GM23338 (cell line): Measurements from ENCODE around the gene XRRA1. TPM values are rescaled to one million over a fixed set of nuclear protein-coding genes. Genes with fewer than 3 reads are reported as not detected.

Source experiments
- ATAC-seq: fragments of 200-7000 bp; cut with Tn5 transposase; 3 replicates; pipeline ENCODE4 v1.9.1; 2020
- DNase-seq: peaks from one replicate; pipeline ENCODE4 v3.0.0-alpha.2; 2015; ENCODE audit warnings: low spot score
- H2AFZ ChIP-seq: fragments of 200-600 bp; sonication (generic); 2 replicates; pipeline ENCODE4 v1.8.0; 2016; ENCODE audit warnings: antibody characterized with exemption, mild to moderate bottlenecking, moderate library complexity
- H3F3A ChIP-seq: fragments of 200-600 bp; sonication (generic); replicated peaks from 2 replicates; pipeline ENCODE4 v1.8.0; 2017; ENCODE audit warnings: antibody characterized with exemption, mixed run types, low read depth
- H3K27ac ChIP-seq: fragments of 200-600 bp; sonication (generic); 2 replicates; pipeline ENCODE4 v1.6.1; 2016; ENCODE audit warnings: low read depth
- H3K27me3 ChIP-seq: fragments of 200-600 bp; sonication (generic); 2 replicates; pipeline ENCODE4 v1.8.0; 2016; ENCODE audit warnings: mild to moderate bottlenecking, mixed run types, moderate library complexity; ENCODE audit not compliant: insufficient read depth
- H3K36me3 ChIP-seq: fragments of 200-600 bp; sonication (generic); 2 replicates; pipeline ENCODE4 v1.8.0; 2016; ENCODE audit warnings: mild to moderate bottlenecking; ENCODE audit not compliant: insufficient read depth
- H3K4me1 ChIP-seq: fragments of 200-600 bp; sonication (generic); 2 replicates; pipeline ENCODE4 v1.8.0; 2016; ENCODE audit warnings: mild to moderate bottlenecking, moderate library complexity; ENCODE audit not compliant: insufficient read depth
- H3K4me2 ChIP-seq: fragments of 200-600 bp; sonication (generic); 2 replicates; pipeline ENCODE4 v1.7.1; 2017; ENCODE audit warnings: mixed run types
- H3K4me3 ChIP-seq: fragments of 200-600 bp; sonication (generic); 2 replicates; pipeline ENCODE4 v1.6.1; 2016; ENCODE audit warnings: mixed run types
- H3K79me2 ChIP-seq: fragments of 200-600 bp; sonication (generic); replicated peaks from 2 replicates; pipeline ENCODE4 v1.8.0; 2017; ENCODE audit warnings: mild to moderate bottlenecking; ENCODE audit not compliant: insufficient read depth
- H3K9me2 ChIP-seq: fragments of 200-600 bp; sonication (generic); 2 replicates; pipeline ENCODE4 v1.8.0; 2017; ENCODE audit not compliant: insufficient read depth
- H4K20me1 ChIP-seq: fragments of 200-600 bp; sonication (generic); replicated peaks from 2 replicates; pipeline ENCODE4 v1.8.0; 2017; ENCODE audit warnings: mild to moderate bottlenecking; ENCODE audit not compliant: insufficient read depth
- H3K27ac Mint-ChIP-seq: 2 replicates; pipeline ENCODE4 v1.8.0; 2020; ENCODE audit warnings: inconsistent platforms, mild to moderate bottlenecking, moderate library complexity, mixed read lengths
- H3K27me3 Mint-ChIP-seq: 3 replicates; pipeline ENCODE4 v1.8.0; 2022; ENCODE audit warnings: low read depth, mild to moderate bottlenecking, moderate library complexity, mixed read lengths, inconsistent platforms; ENCODE audit not compliant: insufficient read depth, poor library complexity
- H3K36me3 Mint-ChIP-seq: 3 replicates; pipeline ENCODE4 v1.8.0; 2021; ENCODE audit warnings: low read depth, mild to moderate bottlenecking, inconsistent platforms, moderate library complexity, mixed read lengths
- H3K4me1 Mint-ChIP-seq: 3 replicates; pipeline ENCODE4 v1.8.0; 2020; ENCODE audit warnings: mild to moderate bottlenecking, inconsistent platforms, mixed read lengths
- H3K4me3 Mint-ChIP-seq: 3 replicates; pipeline ENCODE4 v1.8.0; 2021; ENCODE audit warnings: moderate library complexity, mild to moderate bottlenecking, inconsistent platforms, mixed read lengths
- H3K9me3 Mint-ChIP-seq: 3 replicates; pipeline ENCODE4 v1.8.0; 2020; ENCODE audit warnings: moderate library complexity, mild to moderate bottlenecking, inconsistent platforms, mixed read lengths
- CTCF ChIP-seq, 2 experiments: fragments of 200-600 bp in 1 of 2; sonication (generic) in 1 of 2; conservative IDR thresholded peaks; 2 replicates each; pipeline versions ENCODE4 v1.5.1 to v1.6.1; 2016 to 2017; ENCODE audit warnings: antibody characterized with exemption in 2 of 2, low read depth in 2 of 2, mild to moderate bottlenecking in 2 of 2, moderate library complexity in 1 of 2
- ETS1 ChIP-seq: IDR thresholded peaks from 2 replicates; pipeline ENCODE4 v1.6.1; 2016; ENCODE audit warnings: antibody characterized with exemption
- EZH2 ChIP-seq: fragments of 200-600 bp; sonication (generic); IDR thresholded peaks from one replicate; pipeline ENCODE4 v1.8.0; 2017; ENCODE audit warnings: antibody characterized with exemption, mild to moderate bottlenecking, low read depth; ENCODE audit not compliant: unreplicated experiment
- EZH2phosphoT487 ChIP-seq: fragments of 200-600 bp; sonication (generic); IDR thresholded peaks from one replicate; pipeline ENCODE4 v1.8.1; 2018; ENCODE audit warnings: antibody characterized with exemption; ENCODE audit not compliant: unreplicated experiment
- JUNB ChIP-seq: IDR thresholded peaks from one replicate; pipeline ENCODE4 v1.6.1; 2016; ENCODE audit warnings: antibody characterized with exemption; ENCODE audit not compliant: unreplicated experiment
- NANOG ChIP-seq: IDR thresholded peaks from 2 replicates; pipeline ENCODE4 v1.6.1; 2016; ENCODE audit warnings: antibody characterized with exemption, borderline replicate concordance
- POLR2AphosphoS5 ChIP-seq: IDR thresholded peaks from 2 replicates; pipeline ENCODE4 v1.6.1; 2016; ENCODE audit warnings: antibody characterized with exemption, low read depth
- REST ChIP-seq: IDR thresholded peaks from one replicate; pipeline ENCODE4 v1.6.1; 2018; ENCODE audit warnings: antibody characterized with exemption; ENCODE audit not compliant: unreplicated experiment
- STAT1 ChIP-seq: IDR thresholded peaks from one replicate; pipeline ENCODE4 v1.6.1; 2016; ENCODE audit warnings: antibody characterized with exemption; ENCODE audit not compliant: unreplicated experiment
- ZNF114 ChIP-seq: fragments of 250-450 bp; sonication (Bioruptor Pico); IDR thresholded peaks from 2 replicates; pipeline ENCODE4 v1.5.0; 2020; ENCODE audit warnings: mild to moderate bottlenecking, moderate library complexity
- ZNF331 ChIP-seq: fragments of 250-450 bp; sonication (Bioruptor Pico); IDR thresholded peaks from 2 replicates; pipeline ENCODE4 v1.5.0; 2020; ENCODE audit warnings: low read depth, mild to moderate bottlenecking, moderate library complexity
- polyA plus RNA-seq: library from polyadenylated mRNA; unstranded; fragments of >200 nt; fragmentation: Nextera tagmentation; extraction: Ambion mirVana; gene quantifications from 2 replicates; pipeline ENCODE4 v1.2.1, GENCODE V29; 2016
- total RNA-seq: library from RNA; depleted of rRNA; stranded (reverse); fragments of >200 nt; shearing (Covaris generic); gene quantifications from 2 replicates; pipeline ENCODE4 v1.2.3, GENCODE V29; 2014
- TF ChIP-seq, protein P1 (sequence below): fragments of 250-450 bp; sonication (Bioruptor Pico); IDR thresholded peaks from 2 replicates; pipeline ENCODE4 v1.5.0; 2020; ENCODE audit warnings: mild to moderate bottlenecking, moderate library complexity

The XRRA1 gene
- total and polyA plus RNA-seq, 2 experiments from 2014 or later, result 4.9 to 5.4 TPM

DNA sequence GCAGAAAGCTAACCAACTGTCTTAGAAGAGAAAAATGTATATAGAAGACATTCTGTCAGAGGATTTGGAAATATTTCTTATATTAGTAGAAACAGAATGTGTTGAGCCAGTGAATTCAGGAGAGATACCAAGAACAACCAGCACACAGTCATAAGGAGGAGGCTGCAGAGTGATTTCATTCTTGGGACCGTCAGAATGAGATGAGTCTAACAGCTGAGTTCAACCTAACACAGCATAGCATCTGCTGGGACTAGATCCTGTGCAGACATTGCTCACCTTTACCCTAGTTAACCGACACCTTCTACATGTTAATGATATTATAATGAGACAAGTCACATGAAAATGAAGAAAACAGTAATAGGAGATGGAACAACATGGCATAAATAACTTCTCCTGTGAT, 85.5 kb downstream of the XRRA1 start:
- H3K36me3 ChIP-seq, result peaks cover 19% of the 10 kb centered on the region; the same call in 1 of the 2 replicates
- Mint-ChIP-seq H3K27me3 (no peaks in the 10 kb centered on the region), H3K4me3 (no peak overlapping the region)

More for the DNA sequence above, 85.5 kb downstream of the XRRA1 start:
- Histone ChIP-seq H3K4me2 (no peak overlapping the region), H3K9me2 (0 out of 2 replicates have a peak, but pooled peaks cover 10% of the 10 kb centered on the region), H4K20me1 (no peaks in the 10 kb centered on the region), H3K4me1 (0 out of 2 replicates have a peak, but pooled peaks cover 11% of the 10 kb centered on the region), H3K27ac (no peak overlapping the region), H3K27me3 (no peaks in the 10 kb centered on the region), H2AFZ (no peak overlapping the region), H3K79me2 (no peaks in the 10 kb centered on the region), H3K4me3 (no peak overlapping the region), H3F3A (no peaks in the 10 kb centered on the region)
- Mint-ChIP-seq H3K36me3 (peaks cover 96% of the 10 kb centered on the region), H3K9me3 (peaks cover 60% of the 10 kb centered on the region), H3K27ac (no peak overlapping the region), H3K4me1 (no peaks in the 10 kb centered on the region)
- no peak for DNase-seq
- no peak for TF ChIP-seq POLR2AphosphoS5
- TF ChIP-seq ZNF331 (CRISPR knock-in tag), result no peak
- TF ChIP-seq EZH2phosphoT487, result no peak
- TF ChIP-seq EZH2, result no peak
- TF ChIP-seq ETS1, result no peak
- no peak for TF ChIP-seq STAT1
- no peak for TF ChIP-seq REST
- TF ChIP-seq ZNF114, result no peak
- TF ChIP-seq JUNB, result no peak
- no peak for TF ChIP-seq NANOG
- no peak for TF ChIP-seq CTCF (conservative IDR thresholded peaks at IDR 0.05; ENCODE audit: low read depth in 2 of 2)
- TF ChIP-seq, protein P1, sequence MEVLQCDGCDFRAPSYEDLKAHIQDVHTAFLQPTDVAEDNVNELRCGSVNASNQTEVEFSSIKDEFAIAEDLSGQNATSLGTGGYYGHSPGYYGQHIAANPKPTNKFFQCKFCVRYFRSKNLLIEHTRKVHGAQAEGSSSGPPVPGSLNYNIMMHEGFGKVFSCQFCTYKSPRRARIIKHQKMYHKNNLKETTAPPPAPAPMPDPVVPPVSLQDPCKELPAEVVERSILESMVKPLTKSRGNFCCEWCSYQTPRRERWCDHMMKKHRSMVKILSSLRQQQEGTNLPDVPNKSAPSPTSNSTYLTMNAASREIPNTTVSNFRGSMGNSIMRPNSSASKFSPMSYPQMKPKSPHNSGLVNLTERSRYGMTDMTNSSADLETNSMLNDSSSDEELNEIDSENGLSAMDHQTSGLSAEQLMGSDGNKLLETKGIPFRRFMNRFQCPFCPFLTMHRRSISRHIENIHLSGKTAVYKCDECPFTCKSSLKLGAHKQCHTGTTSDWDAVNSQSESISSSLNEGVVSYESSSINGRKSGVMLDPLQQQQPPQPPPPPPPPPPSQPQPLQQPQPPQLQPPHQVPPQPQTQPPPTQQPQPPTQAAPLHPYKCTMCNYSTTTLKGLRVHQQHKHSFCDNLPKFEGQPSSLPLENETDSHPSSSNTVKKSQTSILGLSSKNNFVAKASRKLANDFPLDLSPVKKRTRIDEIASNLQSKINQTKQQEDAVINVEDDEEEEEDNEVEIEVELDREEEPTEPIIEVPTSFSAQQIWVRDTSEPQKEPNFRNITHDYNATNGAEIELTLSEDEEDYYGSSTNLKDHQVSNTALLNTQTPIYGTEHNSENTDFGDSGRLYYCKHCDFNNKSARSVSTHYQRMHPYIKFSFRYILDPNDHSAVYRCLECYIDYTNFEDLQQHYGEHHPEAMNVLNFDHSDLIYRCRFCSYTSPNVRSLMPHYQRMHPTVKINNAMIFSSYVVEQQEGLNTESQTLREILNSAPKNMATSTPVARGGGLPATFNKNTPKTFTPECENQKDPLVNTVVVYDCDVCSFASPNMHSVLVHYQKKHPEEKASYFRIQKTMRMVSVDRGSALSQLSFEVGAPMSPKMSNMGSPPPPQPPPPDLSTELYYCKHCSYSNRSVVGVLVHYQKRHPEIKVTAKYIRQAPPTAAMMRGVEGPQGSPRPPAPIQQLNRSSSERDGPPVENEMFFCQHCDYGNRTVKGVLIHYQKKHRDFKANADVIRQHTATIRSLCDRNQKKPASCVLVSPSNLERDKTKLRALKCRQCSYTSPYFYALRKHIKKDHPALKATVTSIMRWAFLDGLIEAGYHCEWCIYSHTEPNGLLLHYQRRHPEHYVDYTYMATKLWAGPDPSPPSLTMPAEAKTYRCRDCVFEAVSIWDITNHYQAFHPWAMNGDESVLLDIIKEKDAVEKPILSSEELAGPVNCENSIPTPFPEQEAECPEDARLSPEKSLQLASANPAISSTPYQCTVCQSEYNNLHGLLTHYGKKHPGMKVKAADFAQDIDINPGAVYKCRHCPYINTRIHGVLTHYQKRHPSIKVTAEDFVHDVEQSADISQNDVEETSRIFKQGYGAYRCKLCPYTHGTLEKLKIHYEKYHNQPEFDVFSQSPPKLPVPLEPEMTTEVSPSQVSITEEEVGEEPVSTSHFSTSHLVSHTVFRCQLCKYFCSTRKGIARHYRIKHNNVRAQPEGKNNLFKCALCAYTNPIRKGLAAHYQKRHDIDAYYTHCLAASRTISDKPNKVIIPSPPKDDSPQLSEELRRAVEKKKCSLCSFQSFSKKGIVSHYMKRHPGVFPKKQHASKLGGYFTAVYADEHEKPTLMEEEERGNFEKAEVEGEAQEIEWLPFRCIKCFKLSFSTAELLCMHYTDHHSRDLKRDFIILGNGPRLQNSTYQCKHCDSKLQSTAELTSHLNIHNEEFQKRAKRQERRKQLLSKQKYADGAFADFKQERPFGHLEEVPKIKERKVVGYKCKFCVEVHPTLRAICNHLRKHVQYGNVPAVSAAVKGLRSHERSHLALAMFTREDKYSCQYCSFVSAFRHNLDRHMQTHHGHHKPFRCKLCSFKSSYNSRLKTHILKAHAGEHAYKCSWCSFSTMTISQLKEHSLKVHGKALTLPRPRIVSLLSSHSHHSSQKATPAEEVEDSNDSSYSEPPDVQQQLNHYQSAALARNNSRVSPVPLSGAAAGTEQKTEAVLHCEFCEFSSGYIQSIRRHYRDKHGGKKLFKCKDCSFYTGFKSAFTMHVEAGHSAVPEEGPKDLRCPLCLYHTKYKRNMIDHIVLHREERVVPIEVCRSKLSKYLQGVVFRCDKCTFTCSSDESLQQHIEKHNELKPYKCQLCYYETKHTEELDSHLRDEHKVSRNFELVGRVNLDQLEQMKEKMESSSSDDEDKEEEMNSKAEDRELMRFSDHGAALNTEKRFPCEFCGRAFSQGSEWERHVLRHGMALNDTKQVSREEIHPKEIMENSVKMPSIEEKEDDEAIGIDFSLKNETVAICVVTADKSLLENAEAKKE (CRISPR knock-in tag), result no peak
- ATAC-seq, result no peak
